RWPE2 (cell line): ENCODE measurements around the gene IZUMO4.

ENCODE experiments used
- ATAC-seq: fragments of 200-7000 bp; cut with Tn5 transposase; 3 replicates; pipeline ENCODE4 v1.9.1; 2021; ENCODE audit warnings: low read depth
- DNase-seq: peaks from one replicate; pipeline ENCODE4 v3.0.0-alpha.2; 2020; ENCODE audit warnings: low spot score
- H3K27ac ChIP-seq: fragments of 450-650 bp; 2 replicates; pipeline ENCODE4 v1.5.1; 2017; ENCODE audit warnings: mild to moderate bottlenecking; ENCODE audit not compliant: poor library complexity, severe bottlenecking
- H3K27me3 ChIP-seq: fragments of 250-450 bp; sonication (Bioruptor Pico); 2 replicates; pipeline ENCODE4 v1.5.1; 2021; ENCODE audit warnings: mild to moderate bottlenecking, moderate library complexity; ENCODE audit not compliant: insufficient read depth, poor library complexity, severe bottlenecking
- H3K36me3 ChIP-seq: fragments of 250-450 bp; sonication (Bioruptor Pico); 2 replicates; pipeline ENCODE4 v1.5.1; 2020; ENCODE audit warnings: low read depth, mild to moderate bottlenecking, moderate library complexity
- H3K4me1 ChIP-seq: fragments of 250-450 bp; sonication (Bioruptor Pico); 2 replicates; pipeline ENCODE4 v1.5.1; 2021; ENCODE audit warnings: mild to moderate bottlenecking, moderate library complexity; ENCODE audit not compliant: insufficient read depth, poor library complexity, severe bottlenecking
- H3K4me3 ChIP-seq: fragments of 250-450 bp; sonication (Bioruptor Pico); 2 replicates; pipeline ENCODE4 v1.5.1; 2021; ENCODE audit warnings: mild to moderate bottlenecking, moderate library complexity; ENCODE audit not compliant: severe bottlenecking
- H3K9me3 ChIP-seq: fragments of 250-450 bp; sonication (Bioruptor Pico); 2 replicates; pipeline ENCODE4 v1.5.1; 2021; ENCODE audit warnings: mild to moderate bottlenecking, moderate library complexity; ENCODE audit not compliant: severe bottlenecking
- TF ChIP-seq, protein P1 (sequence below): fragments of 450-650 bp; IDR thresholded peaks from one replicate; pipeline ENCODE4 v1.5.1; 2017; ENCODE audit warnings: mild to moderate bottlenecking, moderate library complexity; ENCODE audit not compliant: poor library complexity, severe bottlenecking

The IZUMO4 gene

DNA sequence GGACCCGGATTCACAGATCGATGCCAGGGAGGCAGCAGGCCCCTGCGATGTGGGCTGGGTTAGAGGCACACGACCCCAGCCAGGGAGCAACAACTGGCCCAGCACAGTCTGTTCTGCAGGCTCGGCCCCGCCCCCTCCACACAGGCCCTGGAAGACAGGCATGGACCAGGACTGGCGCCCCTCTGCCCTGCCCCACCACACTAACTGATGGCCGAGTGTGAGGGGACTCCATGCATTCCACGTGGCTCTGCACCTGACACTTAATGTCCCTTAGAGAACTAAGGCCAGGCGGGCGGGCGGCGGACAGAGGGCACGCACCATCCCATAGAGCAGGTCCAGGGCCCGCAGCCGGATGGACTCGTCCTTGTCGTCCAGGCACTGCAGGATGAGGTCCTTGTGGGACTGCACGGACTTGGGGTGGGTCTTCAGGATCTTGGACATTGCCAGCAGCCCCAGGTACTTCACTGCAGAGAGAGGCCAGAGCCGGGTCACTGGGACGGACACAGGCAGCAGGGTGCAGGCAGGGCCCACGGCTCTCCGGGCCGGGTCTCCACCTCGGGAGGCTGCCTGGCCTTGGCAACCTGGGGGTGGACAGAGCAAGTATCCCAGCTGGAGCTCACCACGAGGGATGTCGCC is 24.8 kb downstream of the IZUMO4 start:
- Histone ChIP-seq H3K36me3 (peaks cover 81% of the 10 kb centered on the region), H3K27me3 (no peaks in the 10 kb centered on the region), H3K9me3 (no peaks in the 10 kb centered on the region), H3K4me1 (no peaks in the 10 kb centered on the region), H3K4me3 (no peak overlapping the region), H3K27ac (no peak overlapping the region)
- DNase-seq: no peak
- no peak for ATAC-seq
- TF ChIP-seq, protein P1, sequence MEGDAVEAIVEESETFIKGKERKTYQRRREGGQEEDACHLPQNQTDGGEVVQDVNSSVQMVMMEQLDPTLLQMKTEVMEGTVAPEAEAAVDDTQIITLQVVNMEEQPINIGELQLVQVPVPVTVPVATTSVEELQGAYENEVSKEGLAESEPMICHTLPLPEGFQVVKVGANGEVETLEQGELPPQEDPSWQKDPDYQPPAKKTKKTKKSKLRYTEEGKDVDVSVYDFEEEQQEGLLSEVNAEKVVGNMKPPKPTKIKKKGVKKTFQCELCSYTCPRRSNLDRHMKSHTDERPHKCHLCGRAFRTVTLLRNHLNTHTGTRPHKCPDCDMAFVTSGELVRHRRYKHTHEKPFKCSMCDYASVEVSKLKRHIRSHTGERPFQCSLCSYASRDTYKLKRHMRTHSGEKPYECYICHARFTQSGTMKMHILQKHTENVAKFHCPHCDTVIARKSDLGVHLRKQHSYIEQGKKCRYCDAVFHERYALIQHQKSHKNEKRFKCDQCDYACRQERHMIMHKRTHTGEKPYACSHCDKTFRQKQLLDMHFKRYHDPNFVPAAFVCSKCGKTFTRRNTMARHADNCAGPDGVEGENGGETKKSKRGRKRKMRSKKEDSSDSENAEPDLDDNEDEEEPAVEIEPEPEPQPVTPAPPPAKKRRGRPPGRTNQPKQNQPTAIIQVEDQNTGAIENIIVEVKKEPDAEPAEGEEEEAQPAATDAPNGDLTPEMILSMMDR: no peak

DNA sequence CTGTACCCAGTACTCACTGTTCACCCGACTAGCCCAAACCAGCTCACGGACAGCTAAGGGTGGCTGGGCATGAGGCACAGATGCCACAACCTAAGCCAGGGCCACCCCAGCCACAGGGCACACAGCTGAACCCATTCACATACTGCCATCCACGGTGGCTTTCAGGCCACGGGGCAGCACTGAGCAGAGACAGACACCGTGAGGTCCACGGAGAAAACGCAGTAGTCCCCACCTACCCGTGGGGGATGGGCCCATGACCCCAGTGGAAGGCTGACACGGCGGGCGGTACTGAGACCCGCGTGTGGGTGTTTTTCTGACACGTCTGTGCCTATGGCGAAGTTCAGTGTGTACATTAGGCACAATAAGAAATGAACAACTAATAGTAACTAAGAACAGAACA is 25.5 kb downstream of the IZUMO4 start:
- TF ChIP-seq, protein P1: no peak
- peaks cover 79% of the 10 kb centered on the region for H3K36me3 ChIP-seq
- H3K27me3 ChIP-seq: no peaks in the 10 kb centered on the region
- no peak for ATAC-seq
- H3K9me3 ChIP-seq: no peaks in the 10 kb centered on the region
- no peak overlapping the region for H3K4me3 ChIP-seq
- no peak for DNase-seq
- no peak overlapping the region for H3K27ac ChIP-seq
- H3K4me1 ChIP-seq: no peaks in the 10 kb centered on the region

DNA sequence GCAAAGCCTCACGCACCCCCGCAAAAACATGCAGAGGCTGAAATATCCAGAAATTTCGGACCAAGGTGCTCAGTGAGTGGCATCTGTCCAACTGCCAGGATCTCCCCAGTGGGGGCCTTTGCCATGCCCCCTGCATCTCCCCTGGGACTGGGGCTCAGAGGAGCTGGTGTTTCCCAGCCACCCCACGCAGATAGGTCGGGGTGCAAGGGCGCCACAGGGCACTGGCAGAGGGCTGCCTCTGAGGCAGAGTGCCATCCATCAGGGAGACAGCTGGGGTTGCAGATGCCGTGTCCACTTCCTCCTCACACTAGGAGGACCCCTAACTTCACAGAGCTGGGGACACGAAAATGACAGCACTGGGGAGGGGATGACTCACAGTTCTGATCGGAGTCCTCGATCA is 26.3 kb downstream of the IZUMO4 start:
- peaks cover 78% of the 10 kb centered on the region for H3K36me3 ChIP-seq

DNA sequence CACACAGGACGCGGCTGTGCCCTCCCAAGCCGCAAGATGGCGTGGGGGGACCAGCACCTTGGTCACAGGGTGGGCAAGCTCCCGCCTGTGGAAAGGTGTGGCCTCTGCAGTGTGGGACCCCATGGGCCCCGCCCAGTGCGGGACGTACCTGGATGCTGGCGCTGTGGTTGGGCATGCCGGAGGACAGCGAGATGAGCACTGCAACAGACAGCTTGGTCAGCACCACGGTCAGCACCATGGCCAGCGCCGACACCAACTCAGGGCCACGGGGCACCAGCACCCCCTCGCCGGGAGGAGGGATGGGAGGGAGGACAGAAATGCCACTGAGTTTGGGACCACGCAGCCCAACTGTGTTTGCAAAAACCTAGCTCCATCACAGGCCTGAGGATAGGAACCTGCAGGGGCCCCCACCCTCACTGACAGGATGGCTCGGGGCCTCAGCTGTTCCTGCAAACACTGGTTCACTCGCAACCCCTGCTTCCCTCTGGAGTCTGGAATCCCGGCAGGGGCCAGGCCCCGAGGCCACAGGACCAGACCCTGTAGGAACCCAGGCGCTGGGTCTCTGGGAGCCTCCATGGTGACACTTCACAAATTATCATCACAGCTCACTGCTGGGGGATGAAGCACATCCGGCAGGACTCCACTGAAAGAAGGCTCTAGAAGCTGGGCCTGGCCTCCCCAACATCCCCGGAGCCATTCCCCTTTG is 27.1 kb downstream of the IZUMO4 start:
- TF ChIP-seq, protein P1: no peak
- ATAC-seq (no peak), DNase-seq (no peak)
- H3K27me3 ChIP-seq: no peaks in the 10 kb centered on the region
- no peak overlapping the region for H3K27ac ChIP-seq
- no peaks in the 10 kb centered on the region for H3K4me1 ChIP-seq
- H3K36me3 ChIP-seq: peaks cover 72% of the 10 kb centered on the region
- H3K9me3 ChIP-seq: no peaks in the 10 kb centered on the region
- no peak overlapping the region for H3K4me3 ChIP-seq

More for the DNA sequence above, 26.3 kb downstream of the IZUMO4 start:
- Histone ChIP-seq H3K4me1 (no peaks in the 10 kb centered on the region), H3K27me3 (no peaks in the 10 kb centered on the region), H3K9me3 (no peaks in the 10 kb centered on the region), H3K4me3 (no peak overlapping the region), H3K27ac (no peak overlapping the region)
- TF ChIP-seq, protein P1: no peak
- ATAC-seq (no peak), DNase-seq (no peak)
